Activated CD4-positive, alpha-beta T cell treated with anti-CD3 and anti-CD28 coated beads, Interleukin-2, amount 50 U/mL, for 4 hours (primary cell): ENCODE results near the gene LBHD1.
"Not testable (repeated sequence)": the region's sequence is repeated elsewhere in the genome, so short reads cannot be mapped to it uniquely, and the experiment has no call there.

Source experiments
- DNase-seq, 2 experiments: peaks; one replicate each; pipeline ENCODE4 v3.0.0-alpha.2; 2020

Gene LBHD1

GRCh38 chr11:62656796-62657429, 15.2 kb downstream of the LBHD1 start:
- no peak for DNase-seq

GRCh38 chr11:62654297-62654696, 17.8 kb downstream of the LBHD1 start:
- DNase-seq = no peak

- DNase-seq = no peak
Observed at GRCh38 chr11:62652161-62653006, 19.7 kb downstream of the LBHD1 start.

- DNase-seq = not testable (repeated sequence)
Observed at GRCh38 chr11:62650283-62650682, 21.8 kb downstream of the LBHD1 start.

- no peak for DNase-seq
Observed at GRCh38 chr11:62649486-62649885, 22.6 kb downstream of the LBHD1 start.

- DNase-seq = no peak
Observed at GRCh38 chr11:62648967-62649364, 23.1 kb downstream of the LBHD1 start.

- no peak for DNase-seq
Observed at GRCh38 chr11:62648185-62648966, 23.7 kb downstream of the LBHD1 start.

GRCh38 chr11:62647609-62648005, 24.5 kb downstream of the LBHD1 start:
- no peak for DNase-seq

- DNase-seq = no peak
Observed at GRCh38 chr11:62646825-62647608, 25.1 kb downstream of the LBHD1 start.

GRCh38 chr11:62645946-62646824, 25.9 kb downstream of the LBHD1 start, which contains the start of gene GANAB:
TSS of gene GANAB (minus strand) at chr11:62646613. CDS start at chr11:62646599, 14 bp downstream.
- peak; percentile 99 for DNase-seq

- DNase-seq = no peak
Observed at GRCh38 chr11:62645671-62645945, 26.5 kb downstream of the LBHD1 start.

GRCh38 chr11:62644220-62644619, 27.8 kb downstream of the LBHD1 start:
- DNase-seq = no peak

GRCh38 chr11:62632492-62632891, 39.6 kb downstream of the LBHD1 start:
- no peak for DNase-seq

GRCh38 chr11:62627713-62628112, 44.4 kb downstream of the LBHD1 start:
- DNase-seq = no peak

- DNase-seq = no peak
Observed at GRCh38 chr11:62622476-62623089, 49.5 kb downstream of the LBHD1 start.

- peak; percentile 97 for DNase-seq
Observed at GRCh38 chr11:62621567-62622470, 50.2 kb downstream of the LBHD1 start, which contains the start of gene B3GAT3. TSS of gene B3GAT3 (minus strand) at chr11:62621986. CDS start at chr11:62621947, 39 bp downstream.

- no peak for DNase-seq
Observed at GRCh38 chr11:62621027-62621566, 51.0 kb downstream of the LBHD1 start.

GRCh38 chr11:62616957-62617356, 55.1 kb downstream of the LBHD1 start:
- DNase-seq = not testable (repeated sequence)

- no peak for DNase-seq
Observed at GRCh38 chr11:62615521-62615920, 56.5 kb downstream of the LBHD1 start.

- DNase-seq = peak; percentile 28 to 36
Observed at GRCh38 chr11:62614275-62614674, 57.8 kb downstream of the LBHD1 start.
